Gastrocnemius medialis (tissue), 4 donors: Measurements from ENCODE around the gene DGCR8. TPM values are rescaled to one million over a fixed set of nuclear protein-coding genes. Genes with fewer than 3 reads are reported as not detected.

Source experiments
- ATAC-seq, 2 donors: fragments of 150-250 bp; one replicate each; pipeline ENCODE4 v1.9.1; 2016
- DNase-seq, 2 donors: peaks; one replicate each; pipeline ENCODE4 v3.0.0-alpha.2; 2019
- H3K27ac ChIP-seq, 4 donors: fragments of 200-600 bp; sonication (generic); 1 replicate in 1 of 4; 2 replicates in 3 of 4; pipeline ENCODE4 v1.5.1; 2016 to 2018; ENCODE audit warnings: mild to moderate bottlenecking in 2 of 4, moderate library complexity in 1 of 4
- H3K27me3 ChIP-seq, 3 donors: fragments of 200-600 bp; sonication (generic) in 2 of 3; 1 replicate in 1 of 3; 2 replicates in 2 of 3; pipeline versions ENCODE4 v1.5.1 to v1.6.0; 2016 to 2019; ENCODE audit warnings: mild to moderate bottlenecking in 1 of 3, moderate library complexity in 1 of 3
- H3K36me3 ChIP-seq, 2 donors: fragments of 200-600 bp; sonication (generic) in 1 of 2; one replicate each; pipeline ENCODE4 v1.5.1; 2017 to 2018
- H3K4me1 ChIP-seq, 2 donors: fragments of 200-600 bp; sonication (generic) in 1 of 2; one replicate each; pipeline ENCODE4 v1.5.1; 2016 to 2017; ENCODE audit warnings: mild to moderate bottlenecking in 2 of 2
- H3K4me3 ChIP-seq, 4 donors: fragments of 200-600 bp; sonication (generic) in 3 of 4; 1 replicate in 1 of 4; 2 replicates in 3 of 4; pipeline ENCODE4 v1.5.1; 2016 to 2019; ENCODE audit warnings: mild to moderate bottlenecking in 2 of 4
- H3K9me3 ChIP-seq, 3 donors: fragments of 200-600 bp; sonication (generic) in 2 of 3; 1 replicate in 1 of 3; 2 replicates in 2 of 3; pipeline ENCODE4 v1.5.1; 2016 to 2019
- POLR2A ChIP-seq, 2 donors: fragments of 450-650 bp; IDR thresholded peaks; one replicate each; pipeline ENCODE4 v1.6.1; 2017; ENCODE audit warnings: antibody characterized with exemption in 2 of 2, mild to moderate bottlenecking in 2 of 2, moderate library complexity in 2 of 2
- in situ Hi-C, 4 donors: fragments of 200-750 bp; cut with MboI; loops; one replicate each; pipeline versions ENCODE4 v1.15.0 to v1.8.0; 2017; ENCODE audit warnings: low sequenced_read_pairs in 4 of 4
- intact Hi-C: fragments of 100-400 bp; cut with DNase I; formaldehyde crosslinking; loops from one replicate; pipeline ENCODE4 v1.15.1; 2023; ENCODE audit warnings: low total_unique reads
- total RNA-seq, 4 donors: library from RNA; depleted of rRNA; stranded (reverse); fragments of >200 nt; gene quantifications; one replicate each; pipeline versions ENCODE4 v1.1.0 to v1.2.3, GENCODE V29; 2016
- TF ChIP-seq, protein P1 (sequence below), 5 experiments: fragments of 450-650 bp in 3 of 5; fragments of 200-600 bp in 2 of 5; sonication (generic) in 2 of 5; IDR thresholded peaks in 4 of 5; conservative IDR thresholded peaks in 1 of 5; 1 replicate in 4 of 5; 2 replicates in 1 of 5; pipeline ENCODE4 v1.5.1; 2016 to 2019; ENCODE audit warnings: antibody characterized with exemption in 5 of 5, mild to moderate bottlenecking in 3 of 5, moderate library complexity in 3 of 5

Gene DGCR8
- total RNA-seq, 4 donors from 2014 or later: 5.2 to 16.5 (median 11.2) TPM

- intact Hi-C loops (no loop called here), in situ Hi-C loops (no loop called here)
- H3K9me3 ChIP-seq: no peaks in the 10 kb centered on the region
- no peak for TF ChIP-seq POLR2A (IDR thresholded peaks at IDR 0.05)
- TF ChIP-seq, protein P1, sequence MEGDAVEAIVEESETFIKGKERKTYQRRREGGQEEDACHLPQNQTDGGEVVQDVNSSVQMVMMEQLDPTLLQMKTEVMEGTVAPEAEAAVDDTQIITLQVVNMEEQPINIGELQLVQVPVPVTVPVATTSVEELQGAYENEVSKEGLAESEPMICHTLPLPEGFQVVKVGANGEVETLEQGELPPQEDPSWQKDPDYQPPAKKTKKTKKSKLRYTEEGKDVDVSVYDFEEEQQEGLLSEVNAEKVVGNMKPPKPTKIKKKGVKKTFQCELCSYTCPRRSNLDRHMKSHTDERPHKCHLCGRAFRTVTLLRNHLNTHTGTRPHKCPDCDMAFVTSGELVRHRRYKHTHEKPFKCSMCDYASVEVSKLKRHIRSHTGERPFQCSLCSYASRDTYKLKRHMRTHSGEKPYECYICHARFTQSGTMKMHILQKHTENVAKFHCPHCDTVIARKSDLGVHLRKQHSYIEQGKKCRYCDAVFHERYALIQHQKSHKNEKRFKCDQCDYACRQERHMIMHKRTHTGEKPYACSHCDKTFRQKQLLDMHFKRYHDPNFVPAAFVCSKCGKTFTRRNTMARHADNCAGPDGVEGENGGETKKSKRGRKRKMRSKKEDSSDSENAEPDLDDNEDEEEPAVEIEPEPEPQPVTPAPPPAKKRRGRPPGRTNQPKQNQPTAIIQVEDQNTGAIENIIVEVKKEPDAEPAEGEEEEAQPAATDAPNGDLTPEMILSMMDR (IDR thresholded peaks at IDR 0.05 in 4 of 5, conservative IDR thresholded peaks at IDR 0.05 in 1 of 5): no peak
- no peaks in the 10 kb centered on the region for H3K27me3 ChIP-seq
- peaks cover 0 to 64% of the 10 kb centered on the region in 2 donors for H3K36me3 ChIP-seq
- peaks cover 14 to 40% of the 10 kb centered on the region in 2 donors for H3K4me1 ChIP-seq
- ATAC-seq (no peak), DNase-seq (no peak)
- H3K27ac ChIP-seq: no peak overlapping the region
- H3K4me3 ChIP-seq: no peak overlapping the region
Observed at GRCh38 chr22:20109411-20110358, 29.6 kb downstream of the DGCR8 start.

GRCh38 chr22:20110359-20110985 lies 30.4 kb downstream of the DGCR8 start:
- in situ Hi-C loops (no loop called here), intact Hi-C loops (no loop called here)
- no peak for DNase-seq

GRCh38 chr22:20111045-20111688 lies 31.1 kb downstream of the DGCR8 start:
- no peaks in the 10 kb centered on the region for H3K9me3 ChIP-seq
- peak overlapping the region; percentile 33 to 69 (median 46) for H3K27ac ChIP-seq
- TF ChIP-seq, protein P1 (IDR thresholded peaks at IDR 0.05 in 4 of 5, conservative IDR thresholded peaks at IDR 0.05 in 1 of 5): peak in 4 of 5 experiments; percentile 6 to 29 (median 17)
- no peak for TF ChIP-seq POLR2A (IDR thresholded peaks at IDR 0.05)
- H3K36me3 ChIP-seq: peaks cover 0 to 66% of the 10 kb centered on the region in 2 donors
- no peak overlapping the region for H3K4me3 ChIP-seq
- ATAC-seq: peak in 1 of 2 donors; percentile 40
- DNase-seq: no peak
- intact Hi-C loops (no loop called here), in situ Hi-C loops (no loop called here)
- H3K27me3 ChIP-seq: no peaks in the 10 kb centered on the region
- peaks cover 20 to 38% of the 10 kb centered on the region in 2 donors for H3K4me1 ChIP-seq

More at GRCh38 chr22:20110359-20110985, 30.4 kb downstream of the DGCR8 start:
- Histone ChIP-seq H3K9me3 (no peaks in the 10 kb centered on the region), H3K4me3 (no peak overlapping the region), H3K27ac (peak overlapping the region in 3 of 4 donors; percentile 34 to 69 (median 59)), H3K4me1 (peaks cover 17 to 38% of the 10 kb centered on the region in 2 donors), H3K36me3 (peaks cover 0 to 70% of the 10 kb centered on the region in 2 donors), H3K27me3 (no peaks in the 10 kb centered on the region)
- TF ChIP-seq, protein P1 (IDR thresholded peaks at IDR 0.05 in 4 of 5, conservative IDR thresholded peaks at IDR 0.05 in 1 of 5): no peak
- TF ChIP-seq POLR2A (IDR thresholded peaks at IDR 0.05): no peak
- ATAC-seq: no peak

DNA sequence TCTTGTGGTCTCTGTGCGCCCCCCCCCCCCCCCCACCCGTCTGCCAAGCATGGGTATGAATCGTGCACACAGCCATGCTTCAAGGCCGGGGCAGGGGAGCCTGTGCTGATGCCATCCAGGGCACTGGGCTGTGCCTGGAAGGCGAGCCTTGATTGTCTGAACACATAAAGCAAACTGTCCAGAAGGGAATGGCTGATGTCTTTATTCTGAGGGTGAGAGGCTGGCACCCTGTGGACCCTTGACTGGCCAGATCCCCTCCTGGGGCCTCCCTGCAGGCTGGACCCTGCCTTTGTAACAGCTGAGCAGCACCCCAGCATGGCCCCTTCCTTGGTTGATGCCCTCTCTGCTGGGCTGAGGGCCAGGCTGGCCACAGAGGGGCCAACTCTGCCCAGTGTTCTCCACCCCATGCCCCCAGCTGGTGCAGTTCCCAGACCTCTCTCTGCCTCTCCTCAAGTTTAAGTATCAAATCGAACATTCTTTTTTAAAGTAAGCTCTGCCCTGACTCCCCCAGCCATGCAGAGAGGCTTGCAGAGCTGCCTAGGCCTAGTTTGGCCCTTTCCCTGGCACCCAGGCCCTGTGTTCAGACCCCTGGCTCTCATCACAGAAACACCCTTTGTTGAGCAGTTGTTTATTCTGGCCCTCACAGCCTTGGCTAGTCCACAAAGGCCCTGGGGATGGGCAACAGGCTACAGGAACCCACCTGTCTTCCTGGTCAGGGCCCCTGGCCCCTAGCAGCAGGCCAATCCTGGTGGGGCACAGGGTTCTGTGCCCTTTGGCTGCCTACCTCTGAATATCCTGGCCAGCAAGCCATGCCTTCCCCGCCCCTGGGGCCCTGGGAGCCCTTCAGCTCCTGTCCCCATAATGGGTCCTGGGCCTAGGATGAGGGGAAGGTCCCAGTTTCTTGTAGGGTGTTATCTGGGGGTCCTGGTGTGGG lies 31.9 kb downstream of the DGCR8 start:
- intact Hi-C loops (no loop called here), in situ Hi-C loops (no loop called here)
- no peak overlapping the region for H3K4me3 ChIP-seq
- H3K4me1 ChIP-seq: peaks cover 17 to 36% of the 10 kb centered on the region in 2 donors
- H3K27ac ChIP-seq: peak overlapping the region; percentile 34 to 69 (median 50)
- ATAC-seq (no peak), DNase-seq (no peak)
- no peaks in the 10 kb centered on the region for H3K9me3 ChIP-seq
- no peak for TF ChIP-seq POLR2A (IDR thresholded peaks at IDR 0.05)
- TF ChIP-seq, protein P1 (IDR thresholded peaks at IDR 0.05 in 4 of 5, conservative IDR thresholded peaks at IDR 0.05 in 1 of 5): no peak
- no peaks in the 10 kb centered on the region for H3K27me3 ChIP-seq
- H3K36me3 ChIP-seq: peaks cover 0 to 58% of the 10 kb centered on the region in 2 donors
